ENCODE data around the gene KL. TPM values are rescaled to one million over a fixed set of nuclear protein-coding genes. Genes with fewer than 3 reads are reported as not detected.

Gene KL
- total and polyA plus RNA-seq, 2 experiments from 2014 or later = 0.03 TPM; not detected in 1

GRCh38 chr13:33072282-33072681 lies 56.1 kb downstream of the KL start:
- no peak overlapping the region for H3K4me2 ChIP-seq
- H3K4me3 ChIP-seq = no peak overlapping the region
- Mint-ChIP-seq H3K9me3 (no peaks in the 10 kb centered on the region; the same call in 2 of the 3 replicates), H3K27ac (no peak overlapping the region), H3K27me3 (ENCODE audit: insufficient read depth, low read depth, poor library complexity) (no peaks in the 10 kb centered on the region), H3K36me3 (ENCODE audit: low read depth) (no peaks in the 10 kb centered on the region), H3K4me3 (no peak overlapping the region), H3K4me1 (peaks cover 14% of the 10 kb centered on the region)
- H4K20me1 ChIP-seq (replicated peaks; ENCODE audit: insufficient read depth) = no peaks in the 10 kb centered on the region; the same call in 1 of the 2 replicates
- DNase-seq (ENCODE audit: low spot score) (no peak), ATAC-seq (no peak)
- H3K36me3 ChIP-seq (ENCODE audit: insufficient read depth) = no peaks in the 10 kb centered on the region
- H3K9me2 ChIP-seq (ENCODE audit: insufficient read depth) = no peaks in the 10 kb centered on the region
- TF ChIP-seq ZNF114 (CRISPR knock-in tag; IDR thresholded peaks at IDR 0.05) (no peak), ZNF331 (CRISPR knock-in tag; IDR thresholded peaks at IDR 0.05; ENCODE audit: low read depth) (no peak), ZNF462 (CRISPR knock-in tag; IDR thresholded peaks at IDR 0.05) (no peak), EZH2 (IDR thresholded peaks at IDR 0.05; ENCODE audit: low read depth, unreplicated experiment) (no peak), EZH2phosphoT487 (IDR thresholded peaks at IDR 0.05; ENCODE audit: unreplicated experiment) (no peak), ETS1 (IDR thresholded peaks at IDR 0.05) (no peak), REST (IDR thresholded peaks at IDR 0.05; ENCODE audit: unreplicated experiment) (no peak)
- H3F3A ChIP-seq (replicated peaks; ENCODE audit: low read depth) = no peaks in the 10 kb centered on the region
- H2AFZ ChIP-seq = no peak overlapping the region
- H3K27ac ChIP-seq (ENCODE audit: low read depth) = no peak overlapping the region
- H3K79me2 ChIP-seq (replicated peaks; ENCODE audit: insufficient read depth) = no peaks in the 10 kb centered on the region
- H3K4me1 ChIP-seq (ENCODE audit: insufficient read depth) = no peaks in the 10 kb centered on the region
- H3K27me3 ChIP-seq (ENCODE audit: insufficient read depth) = no peaks in the 10 kb centered on the region
